CD4-positive, alpha-beta T cell treated with Interleukin-4 for 1 hour (primary cell): ENCODE results near the gene TRRAP.
"Not testable (repeated sequence)": the region's sequence is repeated elsewhere in the genome, so short reads cannot be mapped to it uniquely, and the experiment has no call there.

Experiments used
- DNase-seq, 2 donors: peaks; one replicate each; pipeline ENCODE4 v3.0.0-alpha.2; 2020 to 2022

TRRAP gene

GRCh38 chr7:99033765-99034164 is 155.4 kb downstream of the TRRAP start:
- no peak for DNase-seq

DNA sequence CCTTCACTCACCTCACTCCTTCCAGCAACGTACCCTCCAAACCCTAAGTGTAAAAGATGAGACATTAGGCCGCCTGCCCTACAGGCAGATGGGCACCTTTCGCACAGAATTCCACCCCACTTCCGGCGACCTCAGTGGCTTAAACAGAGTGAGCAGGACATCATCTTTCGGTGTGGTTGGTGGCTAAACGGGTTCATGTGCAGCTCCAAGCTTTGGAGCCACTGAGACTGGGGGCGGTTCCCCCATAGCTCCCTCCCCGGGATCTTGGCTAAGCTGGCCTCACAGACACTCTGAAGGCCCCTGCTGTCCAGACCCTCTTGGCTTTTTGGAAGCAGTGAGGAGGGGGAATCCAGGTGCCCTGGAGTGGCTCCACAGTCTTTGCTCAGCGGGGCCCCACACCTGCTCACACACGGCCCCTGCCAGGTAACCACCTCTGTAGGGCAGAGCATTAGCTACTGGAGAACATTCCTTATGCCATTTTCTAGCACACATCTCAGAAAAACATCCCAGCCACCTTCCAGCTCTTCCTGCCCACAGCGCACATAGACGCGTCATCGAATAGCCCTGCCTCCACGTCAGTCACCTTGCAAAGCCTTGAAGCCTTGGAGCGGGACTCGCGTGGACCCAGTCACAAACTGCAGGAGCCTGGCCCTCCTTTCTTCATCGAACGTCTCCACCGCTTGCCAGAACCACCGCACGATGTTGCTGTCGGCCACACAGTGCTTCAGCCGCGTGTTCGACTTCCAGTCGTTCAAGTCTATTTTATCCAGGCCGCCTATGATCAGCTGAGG is 156.8 kb downstream of the TRRAP start:
- DNase-seq: no peak

- DNase-seq: no peak
Observed at GRCh38 chr7:99035723-99036545, 157.6 kb downstream of the TRRAP start.

GRCh38 chr7:99036546-99037111 is 158.3 kb downstream of the TRRAP start:
- DNase-seq: no peak

- no peak for DNase-seq
Observed at GRCh38 chr7:99037327-99037940, 159.1 kb downstream of the TRRAP start.

GRCh38 chr7:99038086-99038855 is 159.9 kb downstream of the TRRAP start:
- no peak for DNase-seq

DNA sequence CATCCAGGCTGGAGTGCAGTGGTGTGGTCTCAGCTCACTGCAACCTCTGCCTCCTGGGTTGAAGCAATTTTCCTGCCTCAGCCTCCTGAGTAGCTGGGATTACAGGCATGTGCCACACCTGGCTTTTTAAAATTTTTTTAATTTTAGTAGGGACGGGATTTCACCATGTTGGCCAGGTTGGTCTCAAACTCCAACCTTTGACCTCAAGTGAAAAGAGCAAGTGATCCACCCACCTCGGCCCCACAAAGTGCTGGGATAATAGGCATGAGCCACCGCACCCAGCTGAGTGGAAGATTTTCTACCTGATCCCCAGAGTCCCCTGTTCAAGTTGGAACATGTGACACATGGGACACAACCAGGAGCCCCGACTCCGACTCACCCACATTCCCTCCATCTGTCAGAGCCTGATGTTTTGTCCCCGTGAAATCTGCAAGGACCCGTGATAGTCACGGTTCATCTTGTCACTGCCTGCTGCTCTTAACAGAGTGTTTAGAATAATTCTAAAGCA is 161.1 kb downstream of the TRRAP start:
- DNase-seq: no peak

- peak; percentile 58 to 65 for DNase-seq
Observed at GRCh38 chr7:99040104-99040958, 162.0 kb downstream of the TRRAP start.

- DNase-seq: no peak
Observed at GRCh38 chr7:99041526-99041925, 163.2 kb downstream of the TRRAP start.

DNA sequence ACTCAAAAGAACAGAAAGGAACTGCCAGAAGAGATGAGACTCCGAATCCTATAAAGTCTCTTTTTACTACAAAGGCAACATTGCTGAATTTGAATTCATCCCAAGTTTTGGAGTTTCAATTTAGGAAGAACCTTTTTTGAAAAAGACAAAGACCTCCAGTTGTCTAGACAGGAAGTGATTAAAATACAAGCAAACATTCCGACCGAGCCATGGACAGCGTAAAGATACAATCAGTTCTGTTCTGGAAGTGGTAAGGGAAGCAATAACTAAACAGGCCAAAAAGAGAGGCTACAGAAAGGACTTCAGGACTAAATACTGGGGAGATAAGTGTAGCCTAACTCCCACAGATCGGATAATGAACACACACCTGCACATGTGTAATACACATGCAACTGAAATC is 164.6 kb downstream of the TRRAP start:
- no peak for DNase-seq

DNA sequence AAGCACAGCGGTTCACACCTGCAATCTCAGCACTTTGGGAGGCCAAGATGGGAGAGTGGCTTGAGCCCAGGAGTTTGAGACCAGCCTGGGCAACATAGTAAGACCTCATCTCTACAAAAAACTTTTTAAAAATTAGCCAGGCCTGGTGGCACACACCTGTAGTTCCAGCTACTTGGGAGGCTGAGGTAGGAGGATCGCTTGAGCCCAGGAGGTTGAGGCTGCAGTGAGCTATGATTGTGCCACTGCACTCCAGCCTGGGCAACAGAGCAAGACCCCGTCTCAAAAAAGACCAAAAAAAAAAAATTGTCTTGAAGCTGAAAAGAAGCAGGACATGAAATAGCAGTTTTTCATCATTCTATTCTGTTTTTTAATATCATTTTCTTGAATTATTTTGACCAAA is 166.5 kb downstream of the TRRAP start:
- not testable (repeated sequence) for DNase-seq

DNA sequence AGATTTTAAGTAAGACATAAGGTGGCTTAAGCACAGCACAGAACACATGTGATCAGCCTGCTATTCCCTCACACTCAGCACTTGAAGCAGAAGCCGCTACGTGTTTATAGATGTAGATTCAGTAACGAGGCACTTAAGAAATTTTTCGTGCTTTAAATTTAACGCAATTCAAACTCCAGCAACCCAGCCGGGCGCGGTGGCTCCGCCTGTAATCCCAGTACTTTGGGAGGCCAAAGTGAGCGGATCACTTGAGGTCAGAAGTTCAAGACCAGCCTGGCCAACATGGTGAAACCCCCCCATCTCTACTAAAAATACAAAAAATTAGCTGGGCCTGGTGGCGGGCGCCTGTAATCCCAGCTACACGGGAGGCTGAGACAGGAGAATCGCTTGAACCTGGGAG is 167.9 kb downstream of the TRRAP start:
- not testable (repeated sequence) for DNase-seq

DNA sequence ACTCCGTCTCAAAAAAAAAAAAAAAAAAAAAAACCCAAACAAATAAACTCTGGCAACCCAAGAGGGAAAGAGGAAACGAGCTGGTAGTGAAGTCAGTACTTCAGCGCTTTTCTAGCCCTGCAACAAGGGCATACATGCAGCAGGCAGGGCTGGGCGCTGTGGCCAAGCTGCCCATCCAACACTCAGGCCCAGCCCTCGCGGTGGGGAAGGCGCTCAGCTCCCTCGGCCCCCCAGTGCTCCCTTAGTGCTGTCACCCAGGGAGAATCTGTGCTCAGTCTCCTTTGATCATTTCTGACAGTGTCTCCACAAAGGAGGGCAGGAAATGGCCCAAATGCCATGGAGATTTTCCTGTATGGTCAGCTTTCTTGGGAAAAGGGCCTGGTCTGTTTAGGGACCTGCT is 168.4 kb downstream of the TRRAP start:
- no peak for DNase-seq

DNA sequence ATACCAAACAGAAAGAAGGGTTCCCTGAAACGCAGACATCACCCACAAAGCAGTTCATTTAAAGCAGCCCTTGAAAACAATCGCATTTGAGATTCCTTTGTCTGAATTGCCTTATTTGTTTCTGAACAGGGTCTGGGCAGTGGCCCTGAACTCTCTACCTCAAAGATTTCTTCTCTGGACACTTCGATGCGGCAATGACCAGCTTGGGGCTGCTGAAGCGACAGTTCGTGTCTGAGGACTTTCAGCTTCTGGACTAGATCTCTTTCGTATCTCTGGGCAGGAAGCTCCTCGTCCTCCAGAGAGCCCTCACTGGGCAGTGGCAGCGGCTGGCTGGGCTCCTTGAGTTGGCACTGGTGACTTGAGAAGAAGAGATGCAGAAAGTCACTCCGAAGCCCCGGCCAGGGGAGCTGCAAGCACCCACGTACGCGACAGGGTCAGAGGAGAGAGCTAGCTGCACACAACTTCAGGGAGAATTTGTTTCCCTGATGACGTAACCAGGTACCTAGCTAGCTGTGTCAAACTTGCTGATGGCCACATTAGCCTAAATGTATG is 169.3 kb downstream of the TRRAP start:
- DNase-seq: no peak

- no peak for DNase-seq
Observed at GRCh38 chr7:99050971-99051370, 172.6 kb downstream of the TRRAP start.

DNA sequence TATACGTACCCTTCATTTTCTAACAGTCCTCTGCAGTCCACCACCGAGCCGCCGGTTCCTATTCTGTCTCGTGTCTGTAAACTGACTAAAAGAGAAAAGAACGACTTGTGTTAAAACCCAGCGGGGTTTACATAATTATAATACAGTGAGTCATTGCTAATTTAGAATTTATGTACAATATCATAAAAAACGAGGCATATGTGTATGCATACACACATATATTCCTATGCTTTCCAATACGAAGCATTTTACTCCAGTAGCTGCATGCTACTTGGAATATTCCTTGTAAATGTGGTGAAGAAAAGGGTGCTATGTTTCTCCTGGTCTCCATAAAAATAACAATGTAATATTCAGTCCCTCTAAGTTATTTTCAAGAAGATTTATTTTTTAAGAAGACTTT is 176.4 kb downstream of the TRRAP start:
- DNase-seq: no peak

DNA sequence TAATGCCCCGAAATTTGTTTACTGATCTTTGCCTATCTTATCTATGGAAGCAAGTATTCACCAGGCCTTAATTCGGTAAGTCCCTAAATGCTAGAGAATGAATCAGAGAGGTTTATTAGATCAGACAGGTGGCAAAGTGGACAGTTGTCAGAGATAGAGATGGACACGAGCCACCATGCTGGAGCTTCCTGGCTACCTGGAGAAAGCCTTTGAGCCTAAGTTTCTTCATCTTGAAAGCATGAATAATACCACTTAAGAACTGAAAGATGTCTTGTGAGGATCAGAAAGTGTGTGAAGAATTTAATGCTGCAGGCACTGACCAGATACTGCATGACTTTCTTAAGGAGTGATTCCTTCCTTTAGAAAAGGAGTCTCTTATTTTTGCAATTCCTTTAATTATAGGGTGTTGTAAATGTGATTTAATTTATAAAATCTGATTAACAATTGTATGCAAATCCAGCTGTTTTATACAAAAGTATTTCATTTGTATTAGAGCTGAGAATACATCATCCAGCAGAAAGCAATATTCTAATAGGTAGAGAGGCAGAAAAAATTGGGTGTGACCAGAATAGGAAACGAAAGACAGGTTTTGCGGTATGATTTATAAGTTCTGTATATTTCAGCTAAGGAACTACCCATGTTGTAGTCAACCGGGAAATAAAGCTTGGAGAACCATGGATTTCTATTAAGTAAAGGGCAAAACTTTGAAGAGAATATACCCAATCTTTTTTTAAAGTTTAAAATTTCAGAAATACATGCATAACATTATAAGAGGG is 182.9 kb downstream of the TRRAP start:
- no peak for DNase-seq
